GM10266 (cell line): ENCODE data around the gene HEATR5A.
"Not testable (repeated sequence)": the region's sequence is repeated elsewhere in the genome, so short reads cannot be mapped to it uniquely, and the experiment has no call there.

Experiments used
- DNase-seq: peaks from one replicate; pipeline ENCODE4 v3.0.0; 2012; ENCODE audit errors: extremely low spot score
- TF ChIP-seq, protein P1 (sequence below): IDR thresholded peaks from 2 replicates; pipeline ENCODE4 v1.5.1; 2012; ENCODE audit warnings: mild to moderate bottlenecking, low read depth; ENCODE audit not compliant: control insufficient read depth, insufficient read depth; ENCODE audit errors: missing control alignments

The HEATR5A gene

DNA sequence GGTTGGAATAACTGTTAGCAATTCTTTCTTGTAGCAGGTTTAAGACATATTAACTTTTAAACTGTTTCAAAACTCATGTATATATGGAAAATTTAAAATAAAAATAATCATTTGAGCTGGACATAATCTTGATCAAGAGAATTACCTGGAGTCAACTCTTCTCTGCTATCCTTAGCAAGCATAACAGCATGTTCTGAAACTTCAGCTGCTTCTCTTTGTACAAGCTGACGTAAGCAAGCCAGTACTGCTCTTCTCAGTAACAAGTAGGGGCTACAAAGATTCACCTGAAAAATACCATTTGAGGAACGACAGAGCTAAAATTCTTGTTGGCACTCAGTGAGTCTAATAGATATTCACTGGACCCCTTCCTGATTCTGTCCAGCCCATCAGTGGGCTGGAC is 83.0 kb downstream of the HEATR5A start:
- TF ChIP-seq, protein P1, sequence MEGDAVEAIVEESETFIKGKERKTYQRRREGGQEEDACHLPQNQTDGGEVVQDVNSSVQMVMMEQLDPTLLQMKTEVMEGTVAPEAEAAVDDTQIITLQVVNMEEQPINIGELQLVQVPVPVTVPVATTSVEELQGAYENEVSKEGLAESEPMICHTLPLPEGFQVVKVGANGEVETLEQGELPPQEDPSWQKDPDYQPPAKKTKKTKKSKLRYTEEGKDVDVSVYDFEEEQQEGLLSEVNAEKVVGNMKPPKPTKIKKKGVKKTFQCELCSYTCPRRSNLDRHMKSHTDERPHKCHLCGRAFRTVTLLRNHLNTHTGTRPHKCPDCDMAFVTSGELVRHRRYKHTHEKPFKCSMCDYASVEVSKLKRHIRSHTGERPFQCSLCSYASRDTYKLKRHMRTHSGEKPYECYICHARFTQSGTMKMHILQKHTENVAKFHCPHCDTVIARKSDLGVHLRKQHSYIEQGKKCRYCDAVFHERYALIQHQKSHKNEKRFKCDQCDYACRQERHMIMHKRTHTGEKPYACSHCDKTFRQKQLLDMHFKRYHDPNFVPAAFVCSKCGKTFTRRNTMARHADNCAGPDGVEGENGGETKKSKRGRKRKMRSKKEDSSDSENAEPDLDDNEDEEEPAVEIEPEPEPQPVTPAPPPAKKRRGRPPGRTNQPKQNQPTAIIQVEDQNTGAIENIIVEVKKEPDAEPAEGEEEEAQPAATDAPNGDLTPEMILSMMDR, result no peak
- no peak for DNase-seq

GRCh38 chr14:31336646-31337045 is 83.7 kb downstream of the HEATR5A start:
- no peak for DNase-seq
- TF ChIP-seq, protein P1, result no peak

- DNase-seq, result not testable (repeated sequence)
These were observed 89.0 kb downstream of the HEATR5A start for GRCh38 chr14:31331395-31331794.

- not testable (repeated sequence) for DNase-seq
These were observed 90.4 kb downstream of the HEATR5A start for GRCh38 chr14:31329876-31330521.

DNA sequence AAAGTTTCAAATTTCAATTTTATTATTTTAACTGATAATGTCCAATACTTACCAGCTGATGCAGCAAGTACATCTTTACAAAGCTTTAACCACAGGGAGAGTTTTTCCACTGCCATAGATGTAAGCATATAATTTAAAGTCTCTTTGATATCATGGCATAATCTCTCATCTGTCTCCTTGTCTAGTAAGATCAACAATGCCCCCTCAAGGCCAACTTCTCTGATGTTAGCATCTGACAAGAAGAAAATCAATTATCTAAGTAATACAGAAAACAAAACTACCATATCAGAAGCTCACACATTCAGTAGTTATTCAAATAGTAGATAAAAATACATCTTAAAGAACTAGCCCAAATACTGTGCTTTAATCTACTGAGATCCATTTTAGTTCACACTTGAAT is 94.2 kb downstream of the HEATR5A start:
- TF ChIP-seq, protein P1, result no peak
- no peak for DNase-seq

DNA sequence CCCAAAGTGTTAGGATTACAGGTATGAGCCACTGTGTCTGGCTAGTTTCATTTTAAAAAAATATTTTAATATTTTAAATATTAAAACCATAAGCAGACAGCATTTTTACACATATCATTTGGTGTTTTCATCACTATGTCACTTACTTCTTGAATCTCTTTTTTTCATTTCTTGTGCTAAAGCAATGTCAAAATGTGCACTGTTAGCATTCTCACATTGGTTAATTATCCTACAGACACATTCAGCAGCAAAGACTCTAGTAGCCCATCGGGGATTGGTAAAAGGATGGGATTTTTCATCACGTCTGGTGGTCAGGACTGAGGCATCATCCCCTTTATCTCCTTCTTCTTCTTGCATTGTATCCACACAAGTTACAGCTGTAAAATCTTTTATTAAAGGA is 96.9 kb downstream of the HEATR5A start:
- no peak for DNase-seq
- TF ChIP-seq, protein P1, result no peak

- DNase-seq, result no peak
- TF ChIP-seq, protein P1, result no peak
These were observed 99.2 kb downstream of the HEATR5A start for GRCh38 chr14:31320922-31321766.

DNA sequence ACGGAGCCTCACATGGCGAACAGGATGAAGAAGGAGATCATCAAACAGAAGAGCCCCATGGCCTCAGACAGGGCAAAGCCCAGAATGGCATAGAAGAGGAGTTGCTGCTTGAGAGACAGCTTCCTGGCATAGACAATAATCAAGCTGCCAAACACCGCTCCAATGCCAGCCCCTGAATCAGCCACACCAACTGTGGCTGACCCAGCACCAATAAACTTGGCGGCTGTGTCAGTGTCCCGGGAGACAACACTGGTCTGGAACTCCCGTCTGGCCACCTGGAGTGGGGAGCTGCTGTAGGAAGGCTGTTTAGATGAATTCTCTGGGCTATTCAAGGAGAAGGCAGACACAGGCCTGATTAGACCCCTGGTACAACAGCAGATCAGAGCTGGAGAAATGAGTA is 100.1 kb downstream of the HEATR5A start:
- TF ChIP-seq, protein P1, result no peak
- no peak for DNase-seq
